ENCODE data around the gene LIX1.

DNA sequence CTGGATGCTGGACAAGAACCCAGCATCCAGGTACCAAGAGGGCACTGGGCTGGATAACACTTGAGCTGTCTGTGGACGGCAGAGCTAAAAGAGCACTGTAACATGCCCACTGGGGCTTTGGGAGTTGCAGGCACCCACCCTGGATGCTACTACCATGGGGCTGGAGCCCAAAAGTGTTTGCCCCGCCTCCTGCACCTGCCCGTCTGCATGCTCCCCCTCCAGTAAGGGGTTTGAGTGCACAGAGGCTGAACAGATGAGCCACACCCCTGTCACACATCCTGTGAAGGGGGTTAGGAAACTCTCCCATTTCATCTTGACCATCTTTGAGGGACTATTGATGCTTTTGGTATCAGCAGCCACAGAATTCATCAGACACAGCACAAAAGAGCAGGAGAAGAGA is 69.0 kb downstream of the LIX1 start:
- TF ChIP-seq CTCF (IDR thresholded peaks at IDR 0.05; ENCODE audit: poor library complexity, severe bottlenecking) (no peak), EP300 (conservative IDR thresholded peaks at IDR 0.05; ENCODE audit: poor library complexity, severe bottlenecking) (no peak), MXI1 (conservative IDR thresholded peaks at IDR 0.05; ENCODE audit: poor library complexity, severe bottlenecking) (no peak), TAF1 (IDR thresholded peaks at IDR 0.05; ENCODE audit: low read depth) (no peak), RAD21 (conservative IDR thresholded peaks at IDR 0.05) (no peak), REST (IDR thresholded peaks at IDR 0.05; ENCODE audit: borderline replicate concordance) (no peak), POLR2AphosphoS5 (IDR thresholded peaks at IDR 0.05) (no peak), SMC3 (conservative IDR thresholded peaks at IDR 0.05; ENCODE audit: poor library complexity) (no peak)

Data from neural cell (in vitro differentiated cells).